ENCODE results near the gene THBS2.

The THBS2 gene

DNA sequence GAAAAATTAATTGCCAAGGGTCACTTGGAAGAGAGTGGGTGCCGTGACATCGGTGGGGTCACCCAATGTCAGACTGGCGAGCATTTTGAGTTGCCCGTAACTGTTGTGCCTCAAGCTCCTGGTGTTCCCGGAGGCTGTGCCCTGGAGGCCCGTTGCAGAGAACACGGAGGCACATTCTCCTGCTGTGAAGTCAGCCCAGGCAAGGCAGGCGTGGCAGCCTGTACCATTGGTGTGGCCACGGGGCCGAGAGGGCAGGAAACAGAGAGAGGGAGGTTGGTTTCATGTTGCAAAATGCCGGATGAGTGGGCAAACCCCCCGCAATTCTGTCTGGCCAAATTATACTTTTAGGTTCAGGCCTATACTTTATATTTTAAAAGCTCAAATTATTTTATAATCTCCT, 81.2 kb downstream of the THBS2 start:
- Histone ChIP-seq H3K27me3 (ENCODE audit: control insufficient read depth in 1 of 2, insufficient read depth in 2 of 2, low read length in 2 of 2) (no peaks in the 10 kb centered on the region), H3K36me3 (ENCODE audit: control insufficient read depth in 2 of 2, insufficient read depth in 2 of 2, low read length in 2 of 2) (no peaks in the 10 kb centered on the region), H3K4me3 (ENCODE audit: low read length in 2 of 2) (no peak overlapping the region), H3K4me1 (ENCODE audit: control insufficient read depth, insufficient read depth, low read length) (no peaks in the 10 kb centered on the region), H3K9ac (ENCODE audit: low read length in 2 of 2) (no peak overlapping the region), H3K27ac (ENCODE audit: low read length) (no peak overlapping the region), H3K9me3 (ENCODE audit: control insufficient read depth in 2 of 2, low read length in 2 of 2) (no peaks in the 10 kb centered on the region)

DNA sequence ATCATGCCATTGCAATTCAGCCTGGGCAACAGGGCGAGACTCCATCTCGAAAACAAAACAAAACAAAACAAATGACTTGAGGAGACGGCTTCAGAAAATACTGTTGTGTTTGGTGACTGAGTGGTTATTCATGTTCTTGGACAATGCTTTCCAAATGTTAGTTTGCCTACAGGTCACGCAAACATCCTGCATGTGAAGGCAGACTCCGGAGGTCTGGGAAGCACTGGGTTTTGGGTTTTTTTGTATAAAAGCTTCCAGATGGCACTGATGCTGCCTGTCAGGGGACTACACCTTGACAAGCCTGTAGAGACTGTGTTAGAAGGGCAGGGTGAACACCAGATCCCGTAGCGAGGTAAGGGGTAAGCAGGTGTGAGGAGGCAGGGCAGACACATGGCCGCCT, 81.7 kb downstream of the THBS2 start:
- H3K9me3 ChIP-seq (ENCODE audit: control insufficient read depth in 2 of 2, low read length in 2 of 2) = no peaks in the 10 kb centered on the region
- H3K27me3 ChIP-seq (ENCODE audit: control insufficient read depth in 1 of 2, insufficient read depth in 2 of 2, low read length in 2 of 2) = no peaks in the 10 kb centered on the region
- H3K9ac ChIP-seq (ENCODE audit: low read length in 2 of 2) = no peak overlapping the region
- H3K4me3 ChIP-seq (ENCODE audit: low read length in 2 of 2) = no peak overlapping the region
- no peaks in the 10 kb centered on the region for H3K36me3 ChIP-seq (ENCODE audit: control insufficient read depth in 2 of 2, insufficient read depth in 2 of 2, low read length in 2 of 2)
- H3K4me1 ChIP-seq (ENCODE audit: control insufficient read depth, insufficient read depth, low read length) = no peaks in the 10 kb centered on the region
- no peak overlapping the region for H3K27ac ChIP-seq (ENCODE audit: low read length)

DNA sequence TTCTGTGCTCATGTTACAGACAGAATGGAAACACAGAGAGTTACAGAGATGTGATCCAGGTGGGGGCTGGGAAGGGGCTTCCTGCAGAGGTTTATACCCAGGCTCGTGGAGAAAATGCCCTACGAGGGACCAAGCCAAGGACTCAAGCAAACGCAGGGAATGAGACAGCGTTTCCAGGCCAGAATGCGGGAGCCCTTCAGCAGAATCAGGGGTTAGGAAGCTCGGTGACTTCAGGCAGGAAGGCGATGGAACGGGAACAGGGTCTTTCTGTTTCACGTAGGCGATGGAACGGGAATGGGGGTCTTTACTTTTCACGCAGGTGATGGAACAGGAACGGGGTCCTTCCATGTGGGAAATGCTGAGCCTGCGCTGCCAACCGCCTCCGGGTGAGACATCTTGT, 82.6 kb downstream of the THBS2 start:
- no peaks in the 10 kb centered on the region for H3K36me3 ChIP-seq (ENCODE audit: control insufficient read depth in 2 of 2, insufficient read depth in 2 of 2, low read length in 2 of 2)
- H3K4me3 ChIP-seq (ENCODE audit: low read length in 2 of 2) = no peak overlapping the region
- no peaks in the 10 kb centered on the region for H3K27me3 ChIP-seq (ENCODE audit: control insufficient read depth in 1 of 2, insufficient read depth in 2 of 2, low read length in 2 of 2)
- H3K27ac ChIP-seq (ENCODE audit: low read length) = no peak overlapping the region
- H3K9me3 ChIP-seq (ENCODE audit: control insufficient read depth in 2 of 2, low read length in 2 of 2) = no peaks in the 10 kb centered on the region
- H3K4me1 ChIP-seq (ENCODE audit: control insufficient read depth, insufficient read depth, low read length) = no peaks in the 10 kb centered on the region
- H3K9ac ChIP-seq (ENCODE audit: low read length in 2 of 2) = no peak overlapping the region

DNA sequence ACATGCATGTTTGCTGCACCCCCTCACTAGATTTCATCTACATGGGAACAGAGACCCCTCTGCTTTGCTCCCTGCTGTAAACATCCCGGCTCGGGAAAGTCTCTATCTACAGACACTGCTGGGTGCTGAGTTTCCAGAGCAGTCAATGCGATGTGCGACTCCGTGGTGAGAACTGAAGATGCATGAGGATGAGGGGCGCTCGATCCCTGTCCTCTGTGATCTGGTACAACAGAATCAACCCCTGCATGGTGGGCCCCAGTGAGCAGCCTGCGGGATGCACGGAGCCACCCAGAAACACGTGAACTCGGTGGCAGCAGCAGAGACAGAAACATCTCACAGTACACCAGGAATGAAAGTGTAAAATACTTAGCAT, 83.1 kb downstream of the THBS2 start:
- Histone ChIP-seq H3K36me3 (ENCODE audit: control insufficient read depth in 2 of 2, insufficient read depth in 2 of 2, low read length in 2 of 2) (no peaks in the 10 kb centered on the region), H3K9ac (ENCODE audit: low read length in 2 of 2) (no peak overlapping the region), H3K9me3 (ENCODE audit: control insufficient read depth in 2 of 2, low read length in 2 of 2) (no peaks in the 10 kb centered on the region), H3K27ac (ENCODE audit: low read length) (no peak overlapping the region), H3K4me3 (ENCODE audit: low read length in 2 of 2) (no peak overlapping the region), H3K4me1 (ENCODE audit: control insufficient read depth, insufficient read depth, low read length) (peaks cover under 1% of the 10 kb centered on the region), H3K27me3 (ENCODE audit: control insufficient read depth in 1 of 2, insufficient read depth in 2 of 2, low read length in 2 of 2) (no peaks in the 10 kb centered on the region)

DNA sequence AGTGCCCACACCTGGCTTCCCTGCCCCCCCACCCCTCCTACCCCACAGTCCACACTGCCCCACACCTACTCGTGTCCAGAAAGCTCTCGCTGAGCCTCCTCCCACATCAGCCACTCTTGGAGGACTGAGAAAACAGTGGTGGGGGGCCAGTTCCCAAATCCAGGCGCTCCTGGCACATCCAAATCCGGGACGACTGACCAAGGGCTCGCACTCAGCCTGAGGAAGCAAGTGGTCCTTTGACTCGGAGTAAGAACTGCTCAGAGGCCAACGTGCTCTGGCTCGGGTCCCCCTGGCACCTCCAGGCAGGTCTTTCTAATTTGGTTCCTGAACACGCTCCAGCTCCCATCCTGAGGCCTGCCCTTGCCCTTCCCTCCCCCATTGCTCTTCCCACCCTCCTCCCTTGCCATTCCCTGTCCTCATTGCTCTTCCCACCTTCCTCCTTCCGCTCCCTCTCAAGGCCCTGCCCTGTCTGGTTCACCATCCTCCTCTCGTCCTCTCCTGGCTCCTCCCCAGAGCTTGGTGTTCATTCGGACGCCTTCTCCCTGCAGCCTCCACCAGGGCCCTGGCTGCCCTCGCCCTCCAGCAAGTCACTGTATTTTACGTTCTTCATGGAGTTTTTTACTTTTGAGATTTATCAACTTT, 83.6 kb downstream of the THBS2 start:
- Histone ChIP-seq H3K9ac (ENCODE audit: low read length in 2 of 2) (no peak overlapping the region), H3K9me3 (ENCODE audit: control insufficient read depth in 2 of 2, low read length in 2 of 2) (no peaks in the 10 kb centered on the region), H3K27me3 (ENCODE audit: control insufficient read depth in 1 of 2, insufficient read depth in 2 of 2, low read length in 2 of 2) (no peaks in the 10 kb centered on the region), H3K27ac (ENCODE audit: low read length) (no peak overlapping the region), H3K36me3 (ENCODE audit: control insufficient read depth in 2 of 2, insufficient read depth in 2 of 2, low read length in 2 of 2) (no peaks in the 10 kb centered on the region), H3K4me1 (ENCODE audit: control insufficient read depth, insufficient read depth, low read length) (peaks cover 6% of the 10 kb centered on the region), H3K4me3 (ENCODE audit: low read length in 2 of 2) (no peak overlapping the region)

DNA sequence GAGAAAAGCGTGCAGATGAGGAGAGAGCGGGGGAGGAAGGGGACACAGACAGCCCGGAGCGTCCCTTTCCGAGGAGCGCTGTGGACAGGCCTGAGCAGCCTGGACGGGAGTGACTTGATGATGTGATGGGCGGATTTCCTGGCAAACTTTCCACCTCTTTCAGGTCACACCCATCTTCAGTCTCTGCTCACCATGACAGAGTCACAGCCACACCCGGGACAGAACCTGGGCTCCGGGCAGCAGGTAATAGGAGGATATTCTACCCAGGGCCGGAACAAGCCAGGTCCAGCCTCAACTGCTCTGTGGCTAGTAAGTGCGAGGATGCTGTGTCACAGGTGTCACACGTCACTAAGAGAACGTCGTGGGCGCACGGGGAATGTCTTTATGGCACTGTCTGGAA, 84.3 kb downstream of the THBS2 start:
- Histone ChIP-seq H3K4me1 (ENCODE audit: control insufficient read depth, insufficient read depth, low read length) (peaks cover 6% of the 10 kb centered on the region), H3K4me3 (ENCODE audit: low read length in 2 of 2) (no peak overlapping the region), H3K36me3 (ENCODE audit: control insufficient read depth in 2 of 2, insufficient read depth in 2 of 2, low read length in 2 of 2) (no peaks in the 10 kb centered on the region), H3K9ac (ENCODE audit: low read length in 2 of 2) (no peak overlapping the region), H3K27ac (ENCODE audit: low read length) (no peak overlapping the region), H3K9me3 (ENCODE audit: control insufficient read depth in 2 of 2, low read length in 2 of 2) (no peaks in the 10 kb centered on the region), H3K27me3 (ENCODE audit: control insufficient read depth in 1 of 2, insufficient read depth in 2 of 2, low read length in 2 of 2) (no peaks in the 10 kb centered on the region)

DNA sequence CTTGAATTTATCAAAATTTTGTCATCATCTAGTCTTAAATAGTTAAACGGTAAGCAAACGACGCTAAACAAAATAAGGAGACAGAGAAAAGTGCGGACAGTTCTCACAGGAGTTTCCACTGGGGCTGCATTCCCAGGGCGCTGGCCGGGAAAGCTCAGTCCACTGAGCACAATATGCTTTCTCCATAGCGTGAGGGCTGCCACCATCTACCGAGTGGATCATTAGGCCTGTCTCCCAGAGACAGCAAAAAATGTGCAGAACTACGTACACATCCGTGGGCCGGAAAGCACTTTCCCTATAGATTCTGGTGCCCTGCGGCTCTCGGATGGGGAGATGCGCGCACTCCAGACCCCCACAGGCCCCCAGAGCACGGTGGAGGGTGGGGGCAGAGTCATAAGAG, 84.9 kb downstream of the THBS2 start:
- no peaks in the 10 kb centered on the region for H3K9me3 ChIP-seq (ENCODE audit: control insufficient read depth in 2 of 2, low read length in 2 of 2)
- H3K27ac ChIP-seq (ENCODE audit: low read length) = no peak overlapping the region
- no peaks in the 10 kb centered on the region for H3K27me3 ChIP-seq (ENCODE audit: control insufficient read depth in 1 of 2, insufficient read depth in 2 of 2, low read length in 2 of 2)
- H3K4me3 ChIP-seq (ENCODE audit: low read length in 2 of 2) = no peak overlapping the region
- H3K36me3 ChIP-seq (ENCODE audit: control insufficient read depth in 2 of 2, insufficient read depth in 2 of 2, low read length in 2 of 2) = no peaks in the 10 kb centered on the region
- H3K9ac ChIP-seq (ENCODE audit: low read length in 2 of 2) = no peak overlapping the region
- peaks cover 6% of the 10 kb centered on the region for H3K4me1 ChIP-seq (ENCODE audit: control insufficient read depth, insufficient read depth, low read length)

DNA sequence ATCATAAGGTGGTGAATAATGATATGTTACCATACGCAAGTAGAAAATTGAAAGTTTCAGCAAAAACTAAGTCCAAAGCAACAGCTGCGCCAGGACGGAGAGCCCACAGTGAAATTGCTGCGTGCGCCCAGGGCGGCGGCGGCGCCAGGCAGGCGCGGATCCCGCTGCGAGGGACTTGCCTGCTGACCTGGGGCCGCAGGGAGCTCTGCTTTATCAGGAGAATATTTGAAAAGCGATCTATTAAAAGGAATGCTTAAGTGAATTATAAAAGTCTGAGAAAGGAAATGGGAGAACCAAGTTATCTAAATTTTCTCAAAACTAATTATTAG, 85.4 kb downstream of the THBS2 start:
- Histone ChIP-seq H3K9ac (ENCODE audit: low read length in 2 of 2) (no peak overlapping the region), H3K9me3 (ENCODE audit: control insufficient read depth in 2 of 2, low read length in 2 of 2) (no peaks in the 10 kb centered on the region), H3K27me3 (ENCODE audit: control insufficient read depth in 1 of 2, insufficient read depth in 2 of 2, low read length in 2 of 2) (no peaks in the 10 kb centered on the region), H3K4me1 (ENCODE audit: control insufficient read depth, insufficient read depth, low read length) (peaks cover 6% of the 10 kb centered on the region), H3K36me3 (ENCODE audit: control insufficient read depth in 2 of 2, insufficient read depth in 2 of 2, low read length in 2 of 2) (no peaks in the 10 kb centered on the region), H3K27ac (ENCODE audit: low read length) (no peak overlapping the region), H3K4me3 (ENCODE audit: low read length in 2 of 2) (no peak overlapping the region)

DNA sequence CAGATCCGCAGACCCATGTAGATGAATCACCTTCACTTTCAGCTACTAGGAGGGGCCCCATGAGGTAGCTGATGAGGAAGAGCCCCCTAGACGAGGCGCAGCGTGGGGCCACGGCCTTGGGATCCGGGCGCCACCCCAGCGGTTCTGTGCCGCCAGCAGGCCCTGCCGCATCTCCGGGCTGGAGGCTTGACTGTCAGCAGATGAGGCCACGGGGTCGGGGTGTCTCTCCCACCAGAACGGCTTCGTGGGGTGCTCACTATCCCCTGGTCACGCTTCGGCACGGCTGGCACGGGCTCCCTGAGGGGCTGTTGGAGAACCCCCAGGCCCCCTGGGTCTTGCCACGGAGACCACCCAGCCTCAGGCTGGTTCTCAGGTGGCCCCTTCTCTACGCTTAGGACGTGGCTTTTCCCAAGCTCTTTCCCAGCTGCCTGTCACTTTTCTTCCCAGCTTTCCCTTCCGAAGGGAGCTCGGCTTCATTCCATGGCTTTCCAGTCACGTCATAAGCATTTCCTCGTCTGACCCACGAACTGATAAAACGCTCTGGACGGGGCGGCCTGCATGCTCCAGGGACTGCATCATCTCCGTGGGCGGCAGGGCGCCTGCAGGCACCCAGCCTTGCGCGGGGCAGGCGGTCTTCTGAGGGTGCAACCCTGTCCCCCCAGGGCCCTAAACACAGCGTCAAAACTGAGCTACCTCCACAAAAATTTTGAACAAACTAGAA, 85.9 kb downstream of the THBS2 start:
- Histone ChIP-seq H3K36me3 (ENCODE audit: control insufficient read depth in 2 of 2, insufficient read depth in 2 of 2, low read length in 2 of 2) (no peaks in the 10 kb centered on the region), H3K4me1 (ENCODE audit: control insufficient read depth, insufficient read depth, low read length) (peaks cover 6% of the 10 kb centered on the region), H3K27me3 (ENCODE audit: control insufficient read depth in 1 of 2, insufficient read depth in 2 of 2, low read length in 2 of 2) (no peaks in the 10 kb centered on the region), H3K9ac (ENCODE audit: low read length in 2 of 2) (no peak overlapping the region), H3K4me3 (ENCODE audit: low read length in 2 of 2) (no peak overlapping the region), H3K27ac (ENCODE audit: low read length) (no peak overlapping the region), H3K9me3 (ENCODE audit: control insufficient read depth in 2 of 2, low read length in 2 of 2) (no peaks in the 10 kb centered on the region)

DNA sequence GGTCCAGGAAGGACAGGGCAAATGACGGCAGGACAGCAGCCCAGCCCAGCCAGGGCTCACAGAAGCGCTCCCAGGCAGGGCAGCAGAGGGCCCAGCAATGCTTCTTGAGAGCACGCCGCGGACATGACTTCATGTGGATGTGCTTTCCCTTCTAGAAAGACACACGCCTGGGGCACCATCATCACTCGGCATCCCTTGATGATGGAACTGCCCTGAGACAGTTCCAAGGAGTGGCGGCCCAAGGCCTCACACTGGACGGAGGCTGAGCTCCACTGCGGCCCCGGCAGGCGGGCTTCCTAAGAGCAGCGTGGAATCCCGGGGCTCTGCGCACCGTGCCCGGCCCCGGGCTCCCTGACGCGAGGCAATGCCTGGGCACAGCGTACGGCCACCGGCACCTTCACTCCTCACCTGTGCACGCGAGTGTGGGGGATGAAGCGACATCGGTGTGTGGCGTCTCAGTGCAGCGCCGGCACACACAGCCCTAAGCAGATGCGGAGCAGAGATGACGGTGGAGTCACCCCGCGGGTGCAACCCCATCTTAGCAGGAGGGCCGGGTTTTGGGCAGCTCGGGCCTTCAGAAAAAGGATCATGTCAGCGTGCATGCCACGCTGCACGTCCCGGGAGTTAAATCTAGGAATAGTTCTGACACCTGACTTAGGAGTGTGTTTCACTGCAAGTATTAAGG, 86.6 kb downstream of the THBS2 start:
- no peak overlapping the region for H3K4me3 ChIP-seq (ENCODE audit: low read length in 2 of 2)
- H3K9ac ChIP-seq (ENCODE audit: low read length in 2 of 2) = no peak overlapping the region
- H3K4me1 ChIP-seq (ENCODE audit: control insufficient read depth, insufficient read depth, low read length) = peaks cover 8% of the 10 kb centered on the region
- no peaks in the 10 kb centered on the region for H3K27me3 ChIP-seq (ENCODE audit: control insufficient read depth in 1 of 2, insufficient read depth in 2 of 2, low read length in 2 of 2)
- H3K27ac ChIP-seq (ENCODE audit: low read length) = no peak overlapping the region
- H3K9me3 ChIP-seq (ENCODE audit: control insufficient read depth in 2 of 2, low read length in 2 of 2) = no peaks in the 10 kb centered on the region
- no peaks in the 10 kb centered on the region for H3K36me3 ChIP-seq (ENCODE audit: control insufficient read depth in 2 of 2, insufficient read depth in 2 of 2, low read length in 2 of 2)

All from stomach smooth muscle (tissue), 2 donors.